ENCODE results near the gene MAN1C1. TPM values are rescaled to one million over a fixed set of nuclear protein-coding genes. Genes with fewer than 3 reads are reported as not detected.

The MAN1C1 gene
- total RNA-seq, 2 donors from 2014 or later, result 2.7 to 4.3 TPM

- Histone ChIP-seq H3K27ac (no peak overlapping the region), H3K4me3 (no peak overlapping the region), H3K4me1 (no peaks in the 10 kb centered on the region), H3K9me3 (no peaks in the 10 kb centered on the region), H3K27me3 (no peaks in the 10 kb centered on the region), H3K9ac (ENCODE audit: low read depth in 2 of 2, low read length in 2 of 2) (no peak overlapping the region), H3K36me3 (no peaks in the 10 kb centered on the region)
- intact Hi-C loops (cut with DNase I), result no loop called here
- TF ChIP-seq CTCF (IDR thresholded peaks at IDR 0.05), result no peak
- no peak for DNase-seq
Observed at GRCh38 chr1:25654109-25654660, 37.6 kb downstream of the MAN1C1 start.

GRCh38 chr1:25657121-25657882 lies 40.7 kb downstream of the MAN1C1 start:
- peaks cover 8% of the 10 kb centered on the region for H3K4me1 ChIP-seq

GRCh38 chr1:25657883-25658760 lies 41.5 kb downstream of the MAN1C1 start:
- Histone ChIP-seq H3K4me3 (no peak overlapping the region), H3K27me3 (no peaks in the 10 kb centered on the region), H3K27ac (no peak overlapping the region), H3K9ac (ENCODE audit: low read depth in 2 of 2, low read length in 2 of 2) (no peak overlapping the region), H3K9me3 (no peaks in the 10 kb centered on the region), H3K36me3 (no peaks in the 10 kb centered on the region), H3K4me1 (peaks cover 8% of the 10 kb centered on the region)
- intact Hi-C loops (cut with DNase I), result no loop called here
- peak; percentile 10 for DNase-seq
- TF ChIP-seq CTCF (IDR thresholded peaks at IDR 0.05), result no peak

More at GRCh38 chr1:25657121-25657882, 40.7 kb downstream of the MAN1C1 start:
- peak; percentile 10 for DNase-seq
- no peaks in the 10 kb centered on the region for H3K27me3 ChIP-seq
- H3K4me3 ChIP-seq, result no peak overlapping the region
- intact Hi-C loops (cut with DNase I), result no loop called here
- H3K9me3 ChIP-seq, result no peaks in the 10 kb centered on the region
- no peak overlapping the region for H3K9ac ChIP-seq (ENCODE audit: low read depth in 2 of 2, low read length in 2 of 2)
- H3K27ac ChIP-seq, result no peak overlapping the region
- no peaks in the 10 kb centered on the region for H3K36me3 ChIP-seq
- TF ChIP-seq CTCF (IDR thresholded peaks at IDR 0.05), result no peak

GRCh38 chr1:25658791-25659431 lies 42.3 kb downstream of the MAN1C1 start:
- TF ChIP-seq CTCF (IDR thresholded peaks at IDR 0.05), result no peak
- Histone ChIP-seq H3K9ac (ENCODE audit: low read depth in 2 of 2, low read length in 2 of 2) (no peak overlapping the region), H3K4me3 (no peak overlapping the region), H3K4me1 (peaks cover 8% of the 10 kb centered on the region), H3K27ac (no peak overlapping the region), H3K36me3 (no peaks in the 10 kb centered on the region), H3K27me3 (no peaks in the 10 kb centered on the region), H3K9me3 (no peaks in the 10 kb centered on the region)
- peak; percentile 34 for DNase-seq
- intact Hi-C loops (cut with DNase I), result no loop called here
